Activated CD8-positive, alpha-beta T cell treated with anti-CD3 and anti-CD28 coated beads for 36 hours (primary cell): Measurements from ENCODE around the gene SYNDIG1. TPM values are rescaled to one million over a fixed set of nuclear protein-coding genes. Genes with fewer than 3 reads are reported as not detected.

ENCODE experiments used
- ATAC-seq: fragments of 200-7000 bp; cut with Tn5 transposase; one replicate; pipeline ENCODE4 v1.10.0; 2021; ENCODE audit warnings: mild to moderate bottlenecking, moderate library complexity
- CTCF ChIA-PET: fragments of 350-600 bp; sonication (Branson Sonifier 250); formaldehyde crosslinking; loops from one replicate; lab custom pipeline; 2021; ENCODE audit warnings: antibody characterized with exemption; lab: Charles Lee
- POLR2A ChIA-PET: fragments of 350-600 bp; sonication (Branson Sonifier 250); formaldehyde crosslinking; loops from one replicate; lab custom pipeline; 2021; ENCODE audit warnings: antibody characterized with exemption; lab: Charles Lee
- DNase-seq: peaks from one replicate; pipeline ENCODE4 v3.0.0-alpha.2; 2020
- H3K27ac Mint-ChIP-seq: one replicate; pipeline ENCODE4 v1.8.0; 2021; ENCODE audit warnings: mild to moderate bottlenecking, mixed read lengths
- H3K27me3 Mint-ChIP-seq: one replicate; pipeline ENCODE4 v1.8.0; 2021; ENCODE audit warnings: mixed read lengths
- H3K36me3 Mint-ChIP-seq: one replicate; pipeline ENCODE4 v1.8.0; 2021; ENCODE audit warnings: low read depth, mixed read lengths
- H3K4me1 Mint-ChIP-seq: one replicate; pipeline ENCODE4 v1.8.0; 2021; ENCODE audit warnings: low read depth, mixed read lengths
- H3K4me3 Mint-ChIP-seq: one replicate; pipeline ENCODE4 v1.8.0; 2021; ENCODE audit warnings: mild to moderate bottlenecking, moderate library complexity, mixed read lengths
- H3K9me3 Mint-ChIP-seq: one replicate; pipeline ENCODE4 v1.8.0; 2021; ENCODE audit warnings: mixed read lengths
- CTCF ChIP-seq: fragments of 200-600 bp; IDR thresholded peaks from one replicate; pipeline ENCODE4 v1.8.0; 2022; ENCODE audit warnings: antibody characterized with exemption, mild to moderate bottlenecking
- intact Hi-C: fragments of 100-400 bp; cut with micrococcal nuclease; formaldehyde crosslinking; loops from one replicate; pipeline ENCODE4 v1.10.0; 2022
- total RNA-seq, 2 experiments: library from RNA; stranded (reverse); gene quantifications; one replicate each; pipeline ENCODE4 v1.2.3, GENCODE V29; 2021

The SYNDIG1 gene
- total RNA-seq, 2 experiments from 2014 or later, result not detected

GRCh38 chr20:24616258-24617079 is 147.0 kb downstream of the SYNDIG1 start:
- Mint-ChIP-seq H3K4me3 (no peak overlapping the region), H3K27ac (no peak overlapping the region), H3K9me3 (no peaks in the 10 kb centered on the region), H3K4me1 (no peaks in the 10 kb centered on the region), H3K27me3 (no peaks in the 10 kb centered on the region), H3K36me3 (no peaks in the 10 kb centered on the region)
- DNase-seq (no peak), ATAC-seq (no peak)
- no peak for TF ChIP-seq CTCF
- POLR2A ChIA-PET, result no interaction called here
- intact Hi-C loops, result no loop called here
- CTCF ChIA-PET, result no interaction called here

- DNase-seq (no peak), ATAC-seq (no peak)
- Mint-ChIP-seq H3K4me1 (no peaks in the 10 kb centered on the region), H3K27ac (no peak overlapping the region), H3K9me3 (no peaks in the 10 kb centered on the region), H3K36me3 (no peaks in the 10 kb centered on the region), H3K4me3 (no peak overlapping the region), H3K27me3 (no peaks in the 10 kb centered on the region)
- POLR2A ChIA-PET, result no interaction called here
- intact Hi-C loops, result no loop called here
- TF ChIP-seq CTCF, result no peak
- CTCF ChIA-PET, result no interaction called here
Measured at GRCh38 chr20:24617080-24617432, 147.6 kb downstream of the SYNDIG1 start.

- no peaks in the 10 kb centered on the region for H3K4me1 Mint-ChIP-seq
- POLR2A ChIA-PET, result no interaction called here
- CTCF ChIA-PET, result no interaction called here
Measured at GRCh38 chr20:24617757-24618450, 148.5 kb downstream of the SYNDIG1 start.

GRCh38 chr20:24618739-24619138 is 149.3 kb downstream of the SYNDIG1 start:
- H3K9me3 Mint-ChIP-seq, result no peaks in the 10 kb centered on the region
- H3K36me3 Mint-ChIP-seq, result no peaks in the 10 kb centered on the region
- no peaks in the 10 kb centered on the region for H3K27me3 Mint-ChIP-seq
- POLR2A ChIA-PET, result no interaction called here
- no peak for TF ChIP-seq CTCF
- CTCF ChIA-PET, result no interaction called here
- intact Hi-C loops, result no loop called here
- DNase-seq, result no peak
- no peaks in the 10 kb centered on the region for H3K4me1 Mint-ChIP-seq
- H3K27ac Mint-ChIP-seq, result no peak overlapping the region
- no peak for ATAC-seq
- H3K4me3 Mint-ChIP-seq, result no peak overlapping the region

More at GRCh38 chr20:24617757-24618450, 148.5 kb downstream of the SYNDIG1 start:
- no peak for TF ChIP-seq CTCF
- DNase-seq (no peak), ATAC-seq (no peak)
- no peak overlapping the region for H3K27ac Mint-ChIP-seq
- H3K9me3 Mint-ChIP-seq, result no peaks in the 10 kb centered on the region
- intact Hi-C loops, result no loop called here
- no peaks in the 10 kb centered on the region for H3K27me3 Mint-ChIP-seq
- H3K4me3 Mint-ChIP-seq, result no peak overlapping the region
- no peaks in the 10 kb centered on the region for H3K36me3 Mint-ChIP-seq

GRCh38 chr20:24619212-24619611 is 149.8 kb downstream of the SYNDIG1 start:
- POLR2A ChIA-PET, result no interaction called here
- DNase-seq (no peak), ATAC-seq (no peak)
- Mint-ChIP-seq H3K27me3 (no peaks in the 10 kb centered on the region), H3K4me3 (no peak overlapping the region), H3K27ac (no peak overlapping the region), H3K36me3 (no peaks in the 10 kb centered on the region), H3K9me3 (no peaks in the 10 kb centered on the region), H3K4me1 (no peaks in the 10 kb centered on the region)
- CTCF ChIA-PET, result no interaction called here
- TF ChIP-seq CTCF, result no peak
- intact Hi-C loops, result no loop called here
